NCI-H345 (cell line): Measurements from ENCODE around the gene NRTN.
"Not testable (repeated sequence)": the region's sequence is repeated elsewhere in the genome, so short reads cannot be mapped to it uniquely, and the experiment has no call there.

ENCODE experiments used
- DNase-seq: peaks from one replicate; lab custom pipeline; 2025; lab: John Stamatoyannopoulos, UW

The NRTN gene

GRCh38 chr19:5867201-5868136, 62.6 kb downstream of the NRTN start:
- DNase-seq, result no peak

- DNase-seq, result no peak
Measured at GRCh38 chr19:5870986-5871394, 66.1 kb downstream of the NRTN start.

- no peak for DNase-seq
Measured at GRCh38 chr19:5873617-5874199, 68.8 kb downstream of the NRTN start.

- DNase-seq, result not testable (repeated sequence)
Measured at GRCh38 chr19:5874496-5874895, 69.6 kb downstream of the NRTN start.

GRCh38 chr19:5877427-5877826, 72.6 kb downstream of the NRTN start:
- DNase-seq, result no peak

- no peak for DNase-seq
Measured at GRCh38 chr19:5877882-5878281, 73.0 kb downstream of the NRTN start.
